ENCODE data around the gene C11orf68.

GRCh38 chr11:65887723-65888162 lies 31.1 kb downstream of the C11orf68 start:
- TF ChIP-seq CTCF (IDR thresholded peaks at IDR 0.05; ENCODE audit: insufficient read depth, low read depth, low read length) (no peak), EZH2 (IDR thresholded peaks at IDR 0.05; ENCODE audit: insufficient read depth, low read length) (no peak)
